Measurements from ENCODE around the gene ASTN2. TPM values are rescaled to one million over a fixed set of nuclear protein-coding genes. Genes with fewer than 3 reads are reported as not detected.

ASTN2 gene
- total RNA-seq, 1 donor from 2014 or later = 2.3 TPM

DNA sequence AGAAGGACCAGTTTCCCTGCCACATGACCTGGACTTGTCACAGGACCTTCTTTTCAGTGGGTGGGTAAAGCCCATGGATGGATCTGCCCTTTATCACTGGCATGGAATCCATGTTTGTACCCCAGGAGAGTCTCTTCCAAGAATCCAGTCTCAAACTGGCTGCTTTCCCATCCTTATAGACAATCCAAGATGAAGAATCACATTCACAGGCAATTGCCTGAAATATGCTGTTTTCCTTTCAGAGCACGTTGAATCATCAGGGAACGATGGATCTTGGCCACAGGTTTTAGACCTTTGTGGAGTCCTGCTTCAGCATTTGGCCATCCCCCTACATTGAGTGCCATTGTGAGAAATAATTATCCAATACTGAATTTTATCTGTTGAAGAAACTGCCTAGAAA is 319.8 kb downstream of the ASTN2 start:
- no peaks in the 10 kb centered on the region for H3K36me3 ChIP-seq
- H3K4me1 ChIP-seq = peaks cover 0 to 4% of the 10 kb centered on the region in 2 donors
- no peak overlapping the region for H3K4me3 ChIP-seq
- TF ChIP-seq, protein P1, sequence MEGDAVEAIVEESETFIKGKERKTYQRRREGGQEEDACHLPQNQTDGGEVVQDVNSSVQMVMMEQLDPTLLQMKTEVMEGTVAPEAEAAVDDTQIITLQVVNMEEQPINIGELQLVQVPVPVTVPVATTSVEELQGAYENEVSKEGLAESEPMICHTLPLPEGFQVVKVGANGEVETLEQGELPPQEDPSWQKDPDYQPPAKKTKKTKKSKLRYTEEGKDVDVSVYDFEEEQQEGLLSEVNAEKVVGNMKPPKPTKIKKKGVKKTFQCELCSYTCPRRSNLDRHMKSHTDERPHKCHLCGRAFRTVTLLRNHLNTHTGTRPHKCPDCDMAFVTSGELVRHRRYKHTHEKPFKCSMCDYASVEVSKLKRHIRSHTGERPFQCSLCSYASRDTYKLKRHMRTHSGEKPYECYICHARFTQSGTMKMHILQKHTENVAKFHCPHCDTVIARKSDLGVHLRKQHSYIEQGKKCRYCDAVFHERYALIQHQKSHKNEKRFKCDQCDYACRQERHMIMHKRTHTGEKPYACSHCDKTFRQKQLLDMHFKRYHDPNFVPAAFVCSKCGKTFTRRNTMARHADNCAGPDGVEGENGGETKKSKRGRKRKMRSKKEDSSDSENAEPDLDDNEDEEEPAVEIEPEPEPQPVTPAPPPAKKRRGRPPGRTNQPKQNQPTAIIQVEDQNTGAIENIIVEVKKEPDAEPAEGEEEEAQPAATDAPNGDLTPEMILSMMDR (IDR thresholded peaks at IDR 0.05) = no peak
- no peaks in the 10 kb centered on the region for H3K27me3 ChIP-seq
- no peak overlapping the region for H3K27ac ChIP-seq
- DNase-seq (ENCODE audit: low spot score in 2 of 2) = no peak
- intact Hi-C loops (cut with DNase I) = no loop called here
- no peaks in the 10 kb centered on the region for H3K9me3 ChIP-seq

DNA sequence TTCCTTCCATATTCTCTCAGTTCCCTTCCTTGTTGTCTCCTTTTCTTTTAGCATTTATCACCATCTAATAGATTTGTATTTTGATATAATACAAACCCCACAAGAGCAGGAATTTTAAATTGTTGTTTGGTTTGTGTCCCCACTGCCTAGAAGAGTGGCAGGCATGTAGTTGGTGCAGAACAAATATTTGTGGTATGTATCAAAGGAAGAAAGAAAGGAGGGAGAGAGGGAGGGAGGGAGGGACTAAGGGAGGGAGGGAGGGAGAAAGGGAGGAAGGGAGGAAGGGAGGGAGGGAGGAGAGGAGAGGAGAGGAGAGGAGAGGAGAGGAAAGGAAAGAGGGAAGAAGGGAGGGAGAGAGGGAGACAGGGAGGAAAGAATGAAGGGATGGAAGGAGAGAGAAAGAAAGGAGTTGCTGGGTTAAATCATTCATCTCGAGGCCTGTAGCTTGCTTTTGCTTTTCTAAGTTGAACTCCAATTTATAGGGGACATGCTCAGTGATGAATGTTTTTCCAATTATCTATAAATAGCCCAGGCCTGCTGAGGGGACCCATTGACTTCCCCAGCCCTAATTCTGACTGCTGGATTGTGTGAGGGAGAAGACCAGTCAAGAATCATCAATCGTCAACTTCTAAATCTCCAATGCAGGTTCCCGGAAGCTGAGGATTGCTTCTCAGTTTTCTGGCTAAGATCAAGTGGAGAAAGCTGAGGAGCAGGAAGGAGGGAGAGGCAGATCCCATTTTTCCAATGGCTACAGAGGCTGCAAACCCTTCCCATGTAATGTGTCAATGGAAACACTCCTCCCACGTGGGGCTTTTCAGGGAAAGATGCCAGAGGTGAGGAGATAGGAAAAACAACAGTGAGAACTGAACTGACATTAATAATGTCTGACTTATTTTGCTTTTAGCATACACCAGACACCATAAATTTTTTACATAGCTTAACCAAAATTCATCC is 320.7 kb downstream of the ASTN2 start:
- intact Hi-C loops (cut with DNase I) = no loop called here

DNA sequence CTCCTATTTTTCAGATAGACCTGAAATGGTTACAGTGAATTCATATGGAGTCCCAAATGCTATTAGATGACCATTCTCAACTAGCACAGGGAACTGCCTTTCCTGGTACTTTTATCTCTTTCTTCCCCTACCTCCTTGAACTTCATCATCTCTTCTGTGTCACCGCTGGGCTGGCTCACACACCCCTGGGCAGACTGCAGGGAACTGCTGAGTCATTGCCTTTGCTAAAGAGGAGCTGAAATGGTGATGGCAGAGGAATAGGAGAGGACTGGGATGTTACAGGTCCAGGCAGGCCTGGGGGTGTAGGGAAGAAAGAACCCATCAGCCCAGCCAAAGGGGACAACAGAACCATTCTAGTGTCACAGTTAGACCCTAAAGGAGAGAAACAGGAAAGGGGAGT is 322.3 kb downstream of the ASTN2 start:
- TF ChIP-seq, protein P1 (IDR thresholded peaks at IDR 0.05) = no peak
- Histone ChIP-seq H3K4me1 (peaks cover 0 to 4% of the 10 kb centered on the region in 2 donors), H3K27ac (no peak overlapping the region), H3K36me3 (no peaks in the 10 kb centered on the region), H3K27me3 (no peaks in the 10 kb centered on the region), H3K9me3 (no peaks in the 10 kb centered on the region), H3K4me3 (no peak overlapping the region)
- intact Hi-C loops (cut with DNase I) = no loop called here
- DNase-seq (ENCODE audit: low spot score in 2 of 2) = no peak

More for the DNA sequence above, 320.7 kb downstream of the ASTN2 start:
- Histone ChIP-seq H3K4me1 (peaks cover 0 to 4% of the 10 kb centered on the region in 2 donors), H3K9me3 (no peaks in the 10 kb centered on the region), H3K4me3 (no peak overlapping the region), H3K36me3 (no peaks in the 10 kb centered on the region), H3K27me3 (no peaks in the 10 kb centered on the region), H3K27ac (no peak overlapping the region)
- DNase-seq (ENCODE audit: low spot score in 2 of 2) = no peak
- TF ChIP-seq, protein P1 (IDR thresholded peaks at IDR 0.05) = no peak

GRCh38 chr9:117091529-117091928 is 323.3 kb downstream of the ASTN2 start:
- no peak for DNase-seq (ENCODE audit: low spot score in 2 of 2)
- Histone ChIP-seq H3K27ac (no peak overlapping the region), H3K9me3 (no peaks in the 10 kb centered on the region), H3K4me3 (no peak overlapping the region), H3K36me3 (no peaks in the 10 kb centered on the region), H3K4me1 (peaks cover 0 to 4% of the 10 kb centered on the region in 2 donors), H3K27me3 (no peaks in the 10 kb centered on the region)
- TF ChIP-seq, protein P1 (IDR thresholded peaks at IDR 0.05) = no peak
- intact Hi-C loops (cut with DNase I) = no loop called here

DNA sequence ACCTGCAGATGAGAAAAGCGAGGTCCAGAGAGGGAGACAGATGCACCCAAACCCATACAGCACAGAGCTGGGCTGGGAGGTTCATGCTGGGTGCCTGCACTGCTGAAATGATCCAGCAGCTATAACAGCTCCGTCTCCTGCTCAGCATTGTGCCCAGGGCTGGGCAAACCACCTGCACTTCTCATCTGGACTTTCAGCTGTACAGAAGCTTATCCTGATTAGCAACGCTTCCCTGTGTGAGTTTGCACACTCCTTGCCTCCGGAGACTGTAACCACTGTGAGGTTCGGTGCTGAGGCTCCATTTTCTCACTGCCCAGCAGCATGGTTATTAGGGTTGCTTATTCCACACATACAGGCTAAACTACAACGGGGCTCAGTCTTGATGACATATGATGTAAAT is 326.1 kb downstream of the ASTN2 start:
- intact Hi-C loops (cut with DNase I) = no loop called here
- TF ChIP-seq, protein P1 (IDR thresholded peaks at IDR 0.05) = no peak
- Histone ChIP-seq H3K36me3 (no peaks in the 10 kb centered on the region), H3K27ac (no peak overlapping the region), H3K4me1 (peaks cover 0 to 4% of the 10 kb centered on the region in 2 donors), H3K4me3 (no peak overlapping the region), H3K27me3 (no peaks in the 10 kb centered on the region), H3K9me3 (no peaks in the 10 kb centered on the region)
- no peak for DNase-seq (ENCODE audit: low spot score in 2 of 2)

Data from ascending aorta (tissue), 2 donors.